Measurements from ENCODE around the gene CAPN5. TPM values are rescaled to one million over a fixed set of nuclear protein-coding genes. Genes with fewer than 3 reads are reported as not detected.

Gene CAPN5
- total and polyA plus RNA-seq, 4 donors: 6.5 to 25.8 (median 18.2) TPM

GRCh38 chr11:77130763-77131513 is 64.2 kb downstream of the CAPN5 start:
- peak; percentile 62 for DNase-seq (ENCODE audit: low spot score)
- H3K27ac ChIP-seq (ENCODE audit: low read depth in 1 of 2, low read length in 2 of 2): peak overlapping the region; percentile 54 to 60

More at GRCh38 chr11:77130763-77131513, 64.2 kb downstream of the CAPN5 start:
- Histone ChIP-seq H3K4me3 (ENCODE audit: low read depth in 1 of 3, low read length in 3 of 3) (no peak overlapping the region), H3K9me3 (ENCODE audit: control insufficient read depth in 4 of 4, low read length in 3 of 4) (no peaks in the 10 kb centered on the region), H3K9ac (ENCODE audit: low read depth in 1 of 2, low read length in 2 of 2) (no peak overlapping the region), H3K4me1 (ENCODE audit: control insufficient read depth in 4 of 4, insufficient read depth in 4 of 4, low read length in 3 of 4) (peaks cover 16 to 63% (median 56%) of the 10 kb centered on the region in 4 donors), H3K36me3 (ENCODE audit: control insufficient read depth in 4 of 4, insufficient read depth in 3 of 4, low read depth in 1 of 4, low read length in 3 of 4) (no peaks in the 10 kb centered on the region), H3K27me3 (ENCODE audit: control insufficient read depth in 4 of 4, insufficient read depth in 4 of 4, low read length in 3 of 4) (no peaks in the 10 kb centered on the region)
- TF ChIP-seq EGR1 (IDR thresholded peaks at IDR 0.05; ENCODE audit: low read depth in 2 of 2): no peak
- TF ChIP-seq RXRA (IDR thresholded peaks at IDR 0.05): peak; percentile 92 to 95
- peak; percentile 94 for TF ChIP-seq NR2F2 (IDR thresholded peaks at IDR 0.05)
- TF ChIP-seq GABPA (IDR thresholded peaks at IDR 0.05 in 1 of 2, conservative IDR thresholded peaks at IDR 0.05 in 1 of 2): no peak
- peak; percentile 47 for TF ChIP-seq MAX (IDR thresholded peaks at IDR 0.05)
- TF ChIP-seq FOXA2 (IDR thresholded peaks at IDR 0.05): no peak
- no peak for TF ChIP-seq FOXA1 (IDR thresholded peaks at IDR 0.05)
- peak; percentile 11 to 46 for TF ChIP-seq RAD21 (IDR thresholded peaks at IDR 0.05)
- no peak for TF ChIP-seq TAF1 (conservative IDR thresholded peaks at IDR 0.05)
- TF ChIP-seq HNF4G (IDR thresholded peaks at IDR 0.05): no peak
- peak; percentile 5 for TF ChIP-seq REST (IDR thresholded peaks at IDR 0.05)
- TF ChIP-seq HNF4A (conservative IDR thresholded peaks at IDR 0.05): peak; percentile 45 to 77
- no peak for TF ChIP-seq CTCF (IDR thresholded peaks at IDR 0.05; ENCODE audit: low read depth, low read length, missing input control)
- TF ChIP-seq JUND (IDR thresholded peaks at IDR 0.05): peak in 1 of 2 donors; percentile 56
- TF ChIP-seq ATF3 (IDR thresholded peaks at IDR 0.05): no peak
- TF ChIP-seq SP1 (IDR thresholded peaks at IDR 0.05): peak; percentile 47
- no peak for TF ChIP-seq ZBTB33 (IDR thresholded peaks at IDR 0.05)
- TF ChIP-seq YY1 (IDR thresholded peaks at IDR 0.05): peak; percentile 62
- WGBS: 37% methylated on average over 9 of the region's 9 CpGs

Data from liver (tissue), 9 donors.